ENCODE data around the gene PPP6R1. TPM values are rescaled to one million over a fixed set of nuclear protein-coding genes. Genes with fewer than 3 reads are reported as not detected.

Gene PPP6R1
- total RNA-seq, 1 experiment from 2014 or later = 96.7 TPM

- ATAC-seq (peak; percentile 37), DNase-seq (ENCODE audit: low read depth, low spot score) (no peak)
- H3K4me3 ChIP-seq (replicated peaks in 1 of 2; ENCODE audit: low read depth in 1 of 2, low read length in 2 of 2) = no peak overlapping the region
- TF ChIP-seq POLR2AphosphoS5 (IDR thresholded peaks at IDR 0.05; ENCODE audit: low read depth, low read length) = no peak
- no peak for TF ChIP-seq JUND (IDR thresholded peaks at IDR 0.05)
- TF ChIP-seq YY1 (IDR thresholded peaks at IDR 0.05; ENCODE audit: extremely low read depth, insufficient replicate concordance, low read depth, low read length) = no peak
- TF ChIP-seq SRF (IDR thresholded peaks at IDR 0.05; ENCODE audit: low read depth) = no peak
- TF ChIP-seq ZFX (IDR thresholded peaks at IDR 0.05) = no peak
- no peak for TF ChIP-seq RAD21 (IDR thresholded peaks at IDR 0.05; ENCODE audit: low read depth)
- peaks cover 0 to 7% of the 10 kb centered on the region in 2 experiments; a peak in 1 of 4 replicates for H3K4me1 ChIP-seq (ENCODE audit: control insufficient read depth in 1 of 2, insufficient read depth in 2 of 2, low read length in 2 of 2)
- H4K20me1 ChIP-seq (ENCODE audit: insufficient read depth) = no peaks in the 10 kb centered on the region
- ChIA-PET CTCF (no interaction called here), RAD21 (ENCODE audit: low non-redundant PET in 1 of 2, low total read pairs in 2 of 2, uncharacterized antibody in 2 of 2, unreplicated experiment in 2 of 2) (no interaction called here), POLR2A (no interaction called here)
- intact Hi-C loops (cut with micrococcal nuclease) = loop anchor here (5.0 kb wide), 1 partner anchor 77 kb away; the partner anchor contains the start of gene TMEM238
- H3K9me2 ChIP-seq (ENCODE audit: insufficient read depth) = no peaks in the 10 kb centered on the region
- no peak overlapping the region for H3K27ac ChIP-seq (ENCODE audit: low read depth, low read length)
- BruUV-seq (replicated peaks) = no TSS peak
- no peaks in the 10 kb centered on the region for H3K79me2 ChIP-seq (ENCODE audit: insufficient read depth, low read length)
- H3K9ac ChIP-seq (ENCODE audit: low read length) = no peak overlapping the region
- no peak overlapping the region for H3K4me2 ChIP-seq (ENCODE audit: low read length)
- peaks cover 13 to 19% of the 10 kb centered on the region in 2 experiments; a peak in 3 of 4 replicates for H3K36me3 ChIP-seq (ENCODE audit: control insufficient read depth in 1 of 2, insufficient read depth in 2 of 2, low read length in 2 of 2)
- H3K9me3 ChIP-seq (ENCODE audit: control insufficient read depth in 1 of 2, insufficient read depth in 1 of 2, low read depth in 1 of 2, low read length in 2 of 2) = no peaks in the 10 kb centered on the region
- H2AFZ ChIP-seq (ENCODE audit: low read depth, low read length, poor library complexity, severe bottlenecking) = no peak overlapping the region
- no peaks in the 10 kb centered on the region for H3K27me3 ChIP-seq (ENCODE audit: insufficient read depth, low read length)
These were observed 46.2 kb upstream of the PPP6R1 start for GRCh38 chr19:55304980-55305379.

- Histone ChIP-seq H3K36me3 (ENCODE audit: control insufficient read depth in 1 of 2, insufficient read depth in 2 of 2, low read length in 2 of 2) (peaks cover 13 to 17% of the 10 kb centered on the region in 2 experiments; a peak in 3 of 4 replicates), H3K9ac (ENCODE audit: low read length) (no peak overlapping the region), H2AFZ (ENCODE audit: low read depth, low read length, poor library complexity, severe bottlenecking) (no peak overlapping the region), H3K79me2 (ENCODE audit: insufficient read depth, low read length) (no peaks in the 10 kb centered on the region), H4K20me1 (ENCODE audit: insufficient read depth) (no peaks in the 10 kb centered on the region), H3K4me3 (replicated peaks in 1 of 2; ENCODE audit: low read depth in 1 of 2, low read length in 2 of 2) (no peak overlapping the region), H3K27me3 (ENCODE audit: insufficient read depth, low read length) (no peaks in the 10 kb centered on the region), H3K4me1 (ENCODE audit: control insufficient read depth in 1 of 2, insufficient read depth in 2 of 2, low read length in 2 of 2) (peaks cover 0 to 7% of the 10 kb centered on the region in 2 experiments; a peak in 1 of 4 replicates), H3K4me2 (ENCODE audit: low read length) (no peak overlapping the region), H3K9me3 (ENCODE audit: control insufficient read depth in 1 of 2, insufficient read depth in 1 of 2, low read depth in 1 of 2, low read length in 2 of 2) (no peaks in the 10 kb centered on the region), H3K27ac (ENCODE audit: low read depth, low read length) (no peak overlapping the region), H3K9me2 (ENCODE audit: insufficient read depth) (no peaks in the 10 kb centered on the region)
- CTCF ChIA-PET = no interaction called here
- RAD21 ChIA-PET (ENCODE audit: low non-redundant PET in 1 of 2, low total read pairs in 2 of 2, uncharacterized antibody in 2 of 2, unreplicated experiment in 2 of 2) = no interaction called here
- intact Hi-C loops (cut with micrococcal nuclease) = loop anchor here (5.0 kb wide), 1 partner anchor 78 kb away; the partner anchor contains the start of gene TMEM238
- peak; percentile 63 for ATAC-seq
- POLR2A ChIA-PET = no interaction called here
- no TSS peak for BruUV-seq (replicated peaks)
- no peak for DNase-seq (ENCODE audit: low read depth, low spot score)
- TF ChIP-seq SRF (IDR thresholded peaks at IDR 0.05; ENCODE audit: low read depth) (no peak), EZH2 (IDR thresholded peaks at IDR 0.05) (no peak), ATF3 (IDR thresholded peaks at IDR 0.05) (no peak), MAX (IDR thresholded peaks at IDR 0.05) (no peak), ZNF274 (IDR thresholded peaks at IDR 0.05; ENCODE audit: low read depth, low read length) (no peak), EGR1 (IDR thresholded peaks at IDR 0.05; ENCODE audit: low read depth) (no peak), CBX3 (IDR thresholded peaks at IDR 0.05; ENCODE audit: low read depth) (no peak), POLR2AphosphoS5 (IDR thresholded peaks at IDR 0.05; ENCODE audit: low read depth, low read length) (no peak), POLR2A (IDR thresholded peaks at IDR 0.05; ENCODE audit: borderline replicate concordance, extremely low read depth, insufficient read depth, insufficient read length) (no peak), ZBTB33 (IDR thresholded peaks at IDR 0.05; ENCODE audit: extremely low read depth, insufficient replicate concordance, low read length) (no peak), EZH2phosphoT487 (IDR thresholded peaks at IDR 0.05; ENCODE audit: borderline replicate concordance) (no peak), RAD21 (IDR thresholded peaks at IDR 0.05; ENCODE audit: low read depth) (no peak), FOSL1 (IDR thresholded peaks at IDR 0.05; ENCODE audit: low read depth) (no peak), JUND (IDR thresholded peaks at IDR 0.05) (no peak)
These were observed 45.6 kb upstream of the PPP6R1 start for GRCh38 chr19:55304279-55304978.
